Measurements from ENCODE around the gene SECTM1. TPM values are rescaled to one million over a fixed set of nuclear protein-coding genes. Genes with fewer than 3 reads are reported as not detected.
A peak's percentile ranks its signal among the peaks of the same experiment; 100 is the strongest.

Gene SECTM1
- total RNA-seq, 1 experiment from 2014 or later: 10.4 TPM

GRCh38 chr17:82334622-82335394 is 1.2 kb upstream of the SECTM1 start:
- Mint-ChIP-seq H3K36me3 (ENCODE audit: insufficient read depth, unreplicated experiment) (peaks cover 31% of the 10 kb centered on the region), H3K27me3 (ENCODE audit: unreplicated experiment) (peaks cover 28% of the 10 kb centered on the region), H3K9me3 (ENCODE audit: low read depth, unreplicated experiment) (no peaks in the 10 kb centered on the region), H3K4me1 (ENCODE audit: low read depth, unreplicated experiment) (peaks cover 34% of the 10 kb centered on the region), H3K4me3 (ENCODE audit: low read depth, unreplicated experiment) (peak overlapping the region; percentile 60), H3K27ac (ENCODE audit: unreplicated experiment) (peak overlapping the region; percentile 5)
- no peak for DNase-seq
- no peak for TF ChIP-seq CTCF (IDR thresholded peaks at IDR 0.05; ENCODE audit: unreplicated experiment)
- intact Hi-C loops (cut with micrococcal nuclease; ENCODE audit: unreplicated experiment): loop anchor here (5.0 kb wide), 1 partner anchor 38 kb away; no protein-coding TSS in a partner anchor
- CTCF ChIA-PET: interaction anchor here (0.6 kb wide), 1 partner anchor 407 kb away, joined by 4 read pairs; the partner anchor contains the start of gene MAFG
- TSS peak; percentile 16 for BruUV-seq (replicated peaks)

- H3K9me3 Mint-ChIP-seq (ENCODE audit: low read depth, unreplicated experiment): no peaks in the 10 kb centered on the region
- no TSS peak for BruUV-seq (replicated peaks)
- peaks cover 28% of the 10 kb centered on the region for H3K27me3 Mint-ChIP-seq (ENCODE audit: unreplicated experiment)
- no peak overlapping the region for H3K27ac Mint-ChIP-seq (ENCODE audit: unreplicated experiment)
- no peak for DNase-seq
- no peak for TF ChIP-seq CTCF (IDR thresholded peaks at IDR 0.05; ENCODE audit: unreplicated experiment)
- CTCF ChIA-PET: interaction anchor here (0.7 to 1.3 kb wide), 2 partner anchors 42 to 202 kb away, joined by 3 to 6 read pairs; no protein-coding TSS in a partner anchor
- peaks cover 31% of the 10 kb centered on the region for H3K36me3 Mint-ChIP-seq (ENCODE audit: insufficient read depth, unreplicated experiment)
- peak overlapping the region; percentile 60 for H3K4me3 Mint-ChIP-seq (ENCODE audit: low read depth, unreplicated experiment)
- intact Hi-C loops (cut with micrococcal nuclease; ENCODE audit: unreplicated experiment): no loop called here
- peaks cover 30% of the 10 kb centered on the region for H3K4me1 Mint-ChIP-seq (ENCODE audit: low read depth, unreplicated experiment)
Measured at GRCh38 chr17:82334204-82334621, 647 bp upstream of the SECTM1 start.

- peak overlapping the region; percentile 60 for H3K4me3 Mint-ChIP-seq (ENCODE audit: low read depth, unreplicated experiment)
- CTCF ChIA-PET: interaction anchor here (0.6 to 1.3 kb wide), 2 partner anchors 8 to 40 kb away, joined by 3 to 4 read pairs; no protein-coding TSS in a partner anchor
- DNase-seq: peak; percentile 57
- peaks cover 18% of the 10 kb centered on the region for H3K4me1 Mint-ChIP-seq (ENCODE audit: low read depth, unreplicated experiment)
- peaks cover 28% of the 10 kb centered on the region for H3K27me3 Mint-ChIP-seq (ENCODE audit: unreplicated experiment)
- BruUV-seq (replicated peaks): TSS peak; percentile 56
- no peak for TF ChIP-seq CTCF (IDR thresholded peaks at IDR 0.05; ENCODE audit: unreplicated experiment)
- peak overlapping the region; percentile 58 for H3K27ac Mint-ChIP-seq (ENCODE audit: unreplicated experiment)
- peaks cover 31% of the 10 kb centered on the region for H3K36me3 Mint-ChIP-seq (ENCODE audit: insufficient read depth, unreplicated experiment)
- intact Hi-C loops (cut with micrococcal nuclease; ENCODE audit: unreplicated experiment): no loop called here
- H3K9me3 Mint-ChIP-seq (ENCODE audit: low read depth, unreplicated experiment): no peaks in the 10 kb centered on the region
Measured at GRCh38 chr17:82332669-82333278, 792 bp downstream of the SECTM1 start.

GRCh38 chr17:82331345-82331939 is 2.1 kb downstream of the SECTM1 start:
- DNase-seq: no peak
- Mint-ChIP-seq H3K27me3 (ENCODE audit: unreplicated experiment) (peaks cover 28% of the 10 kb centered on the region), H3K4me3 (ENCODE audit: low read depth, unreplicated experiment) (peak overlapping the region; percentile 60), H3K36me3 (ENCODE audit: insufficient read depth, unreplicated experiment) (peaks cover 34% of the 10 kb centered on the region), H3K9me3 (ENCODE audit: low read depth, unreplicated experiment) (no peaks in the 10 kb centered on the region), H3K27ac (ENCODE audit: unreplicated experiment) (peak overlapping the region; percentile 58), H3K4me1 (ENCODE audit: low read depth, unreplicated experiment) (peaks cover 18% of the 10 kb centered on the region)
- no peak for TF ChIP-seq CTCF (IDR thresholded peaks at IDR 0.05; ENCODE audit: unreplicated experiment)
- intact Hi-C loops (cut with micrococcal nuclease; ENCODE audit: unreplicated experiment): no loop called here
- no TSS peak for BruUV-seq (replicated peaks)
- CTCF ChIA-PET: no interaction called here

Data from Calu3 (cell line).